Measurements from ENCODE around the gene OLFM1.

The OLFM1 gene

DNA sequence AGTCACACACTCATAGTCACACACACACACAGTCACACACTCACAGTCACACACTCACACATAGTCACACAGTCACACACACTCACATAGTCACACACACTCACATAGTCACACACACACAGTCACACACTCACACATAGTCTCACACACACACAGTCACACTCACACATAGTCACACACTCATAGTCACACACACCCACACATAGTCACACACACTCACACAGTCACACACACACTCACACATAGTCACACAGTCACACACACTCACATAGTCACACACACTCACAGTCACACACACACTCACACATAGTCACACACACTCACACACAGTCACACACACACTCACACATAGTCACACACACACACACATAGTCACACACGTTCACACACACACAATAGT, 4.1 kb downstream of the OLFM1 start:
- DNase-seq = no peak

DNA sequence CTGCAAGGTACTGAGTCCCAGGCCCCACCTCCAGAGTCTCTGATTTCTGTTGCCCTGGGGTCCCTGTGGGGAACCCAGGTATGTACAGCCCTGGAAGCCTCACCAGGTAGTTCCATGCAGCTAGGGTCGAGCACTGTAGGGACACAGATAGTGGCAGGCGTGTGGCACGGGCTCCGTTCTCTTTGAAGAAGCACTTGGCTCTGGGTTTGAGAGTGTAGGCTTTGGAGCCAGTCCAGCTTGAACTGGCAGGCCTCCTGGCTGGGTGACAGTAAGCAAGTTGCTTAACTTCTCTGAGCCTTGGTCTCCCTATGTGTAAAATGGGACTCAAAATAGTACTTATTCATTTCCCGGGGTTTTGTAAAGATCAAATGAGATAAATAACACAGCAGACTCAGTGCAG, 5.6 kb downstream of the OLFM1 start:
- DNase-seq = no peak

DNA sequence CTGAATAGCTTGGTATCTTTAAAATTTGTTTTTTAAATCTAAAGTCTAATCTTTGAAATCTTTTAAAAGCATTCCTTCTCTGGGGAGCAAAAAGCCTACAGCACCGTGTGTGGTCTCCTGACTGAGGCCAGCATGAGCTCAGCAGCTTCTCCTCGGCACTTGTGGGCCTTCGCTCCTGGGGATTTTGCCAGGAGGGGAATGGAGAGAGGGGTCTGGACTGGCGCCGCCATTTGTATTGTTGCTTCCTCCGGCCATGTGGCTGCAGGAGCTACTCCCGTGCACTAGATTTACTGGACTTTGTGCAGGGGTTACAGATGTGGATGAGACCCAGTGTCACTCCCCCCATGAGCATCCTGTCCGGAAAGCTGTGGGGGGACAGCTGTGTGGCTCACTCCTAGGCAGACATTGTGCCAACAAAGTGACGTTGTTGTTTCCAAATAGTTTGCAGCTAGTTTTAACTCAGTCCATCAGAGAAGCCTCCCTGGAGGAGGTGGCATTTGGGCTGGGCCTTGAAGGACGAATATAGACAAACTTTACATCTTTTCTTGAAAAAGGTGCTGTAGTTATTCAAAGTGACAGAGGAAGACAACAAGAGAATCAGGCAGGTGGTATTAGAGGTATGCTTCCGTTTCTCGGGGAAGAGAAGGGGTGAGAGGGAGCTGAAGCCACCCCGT, 6.6 kb downstream of the OLFM1 start:
- DNase-seq = no peak

DNA sequence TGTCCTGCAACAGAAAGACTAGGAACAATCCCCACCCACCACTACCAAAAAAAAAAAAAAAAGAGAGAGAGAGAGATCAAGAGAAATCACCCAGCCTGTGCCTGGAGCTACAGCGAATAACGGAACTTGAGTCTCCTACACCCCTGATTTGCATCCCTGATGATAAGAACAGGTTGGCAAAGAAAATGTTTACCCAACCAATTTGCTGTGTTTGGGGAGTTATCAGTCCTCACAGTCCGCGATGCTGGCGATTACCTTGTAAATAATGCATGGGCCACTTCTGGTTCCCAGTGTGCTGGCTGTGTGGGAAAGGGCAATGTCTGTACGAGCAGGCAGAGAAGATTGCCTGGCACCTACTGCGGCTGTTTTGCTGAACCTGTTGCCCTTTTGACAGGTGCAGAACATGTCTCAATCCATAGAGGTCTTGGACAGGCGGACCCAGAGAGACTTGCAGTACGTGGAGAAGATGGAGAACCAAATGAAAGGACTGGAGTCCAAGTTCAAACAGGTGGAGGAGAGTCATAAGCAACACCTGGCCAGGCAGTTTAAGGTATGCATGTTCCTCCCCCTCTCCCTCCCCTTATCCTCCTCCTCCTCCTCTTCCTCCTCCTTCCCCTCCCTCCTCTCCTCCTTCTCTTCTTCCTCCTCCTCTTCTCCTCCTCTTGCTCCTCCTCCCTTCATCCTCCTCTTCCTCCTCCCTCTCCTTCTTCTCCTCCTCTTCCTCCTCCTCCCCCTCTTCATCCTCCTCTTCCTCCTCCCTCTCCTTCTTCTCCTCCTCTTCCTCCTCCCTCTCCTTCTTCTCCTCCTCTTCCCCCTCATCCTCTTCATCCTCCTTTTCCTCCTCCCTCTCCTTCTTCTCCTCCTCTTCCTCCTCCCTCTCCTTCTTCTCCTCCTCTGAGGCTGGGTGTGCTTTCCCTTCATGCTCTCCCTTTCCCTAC, 8.3 kb downstream of the OLFM1 start:
- no peak for DNase-seq

DNA sequence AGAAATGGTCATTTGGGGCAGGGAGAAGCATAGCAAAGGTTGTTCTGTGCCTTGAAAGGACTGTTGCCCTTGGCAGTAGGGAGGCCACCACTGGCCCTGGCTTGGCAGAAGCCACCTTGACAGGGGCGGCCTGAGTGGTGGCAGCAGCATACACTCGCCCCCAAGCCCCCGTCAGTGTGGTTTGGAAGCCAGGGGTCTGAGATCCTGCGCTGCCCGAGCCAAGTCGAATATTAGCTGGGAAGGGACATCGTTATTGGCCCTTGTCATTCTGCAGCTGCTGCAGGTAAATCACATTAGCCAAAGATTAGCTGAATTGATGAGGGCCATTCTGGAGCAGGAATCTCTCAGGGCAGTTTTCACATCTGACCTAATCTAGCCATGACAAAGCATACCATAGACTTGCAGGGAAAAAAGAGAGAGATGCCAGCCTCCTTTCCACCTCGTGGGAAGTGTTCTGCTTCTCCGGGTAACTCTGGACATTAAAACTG, 9.0 kb downstream of the OLFM1 start:
- DNase-seq = no peak

DNA sequence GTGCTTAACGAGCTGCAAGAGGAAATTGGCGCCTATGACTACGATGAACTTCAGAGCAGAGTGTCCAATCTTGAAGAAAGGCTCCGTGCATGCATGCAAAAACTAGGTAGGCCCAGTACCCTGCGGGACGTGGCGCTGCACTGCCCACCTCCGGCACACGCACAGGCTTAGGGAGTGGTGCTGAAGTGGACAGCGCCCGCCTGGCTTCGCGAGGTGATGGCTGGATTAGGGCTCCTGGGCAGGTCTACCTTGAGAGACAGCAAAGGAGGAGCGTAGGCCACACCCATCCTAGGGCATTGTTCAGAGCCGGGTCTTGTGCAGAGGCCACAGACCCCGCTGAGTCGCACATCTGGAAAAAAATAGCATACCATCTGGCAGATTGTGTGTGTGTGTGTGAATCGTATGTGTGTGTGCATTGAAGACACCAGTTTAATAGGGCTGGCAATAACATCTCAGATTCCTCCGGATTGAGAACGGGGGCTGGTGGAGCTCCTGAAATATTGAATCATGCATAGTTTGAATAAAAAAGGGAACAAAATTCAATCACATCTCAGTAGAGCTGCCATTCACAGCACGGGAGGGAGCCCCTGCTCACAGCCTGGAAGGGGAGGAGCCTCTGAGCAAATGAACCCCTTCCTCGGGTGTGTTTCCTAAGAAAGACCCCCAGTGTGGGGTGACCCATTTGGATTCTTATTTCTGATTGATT, 11.1 kb downstream of the OLFM1 start:
- no peak for DNase-seq

DNA sequence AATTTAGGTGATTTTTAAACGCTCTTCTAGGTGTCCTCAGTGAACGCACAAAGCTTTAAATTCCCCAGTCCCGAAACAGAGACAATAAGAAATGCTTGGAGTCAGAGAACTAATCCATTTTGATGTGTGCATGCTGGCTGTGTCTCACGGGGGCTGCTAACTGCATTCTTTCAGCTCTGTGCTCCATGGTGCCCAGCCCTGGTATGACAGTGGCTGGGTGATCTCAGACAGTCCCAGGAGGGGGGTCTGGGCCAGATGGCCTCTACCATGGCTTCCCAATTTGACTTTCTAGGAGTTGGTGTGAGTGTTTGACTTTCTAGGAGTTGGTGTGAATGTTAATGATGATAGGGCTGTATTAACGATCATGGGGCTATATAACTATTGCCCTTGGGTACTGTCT, 12.1 kb downstream of the OLFM1 start:
- DNase-seq = no peak

DNA sequence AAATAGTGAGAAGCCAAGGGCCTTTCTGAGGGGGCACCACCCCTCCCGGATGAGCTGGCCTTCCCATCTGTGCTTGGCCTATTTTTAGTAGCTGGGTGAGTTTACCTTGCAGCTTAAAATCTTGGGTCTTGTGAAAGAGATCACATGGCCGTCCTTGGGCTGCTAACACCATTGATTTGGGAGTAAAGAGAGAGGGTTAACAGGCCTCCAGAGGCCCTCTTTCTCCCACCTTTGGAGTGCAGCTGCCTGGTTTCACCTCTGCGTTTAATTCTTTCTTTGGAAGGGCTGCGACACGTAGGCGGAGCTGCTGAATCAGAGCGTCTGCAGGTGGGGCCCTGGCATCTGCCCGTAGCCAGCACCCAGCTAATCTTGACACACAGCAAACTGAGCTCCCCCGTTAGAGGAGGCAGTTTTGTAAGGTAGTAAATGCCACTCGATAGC, 12.8 kb downstream of the OLFM1 start:
- DNase-seq = no peak

DNA sequence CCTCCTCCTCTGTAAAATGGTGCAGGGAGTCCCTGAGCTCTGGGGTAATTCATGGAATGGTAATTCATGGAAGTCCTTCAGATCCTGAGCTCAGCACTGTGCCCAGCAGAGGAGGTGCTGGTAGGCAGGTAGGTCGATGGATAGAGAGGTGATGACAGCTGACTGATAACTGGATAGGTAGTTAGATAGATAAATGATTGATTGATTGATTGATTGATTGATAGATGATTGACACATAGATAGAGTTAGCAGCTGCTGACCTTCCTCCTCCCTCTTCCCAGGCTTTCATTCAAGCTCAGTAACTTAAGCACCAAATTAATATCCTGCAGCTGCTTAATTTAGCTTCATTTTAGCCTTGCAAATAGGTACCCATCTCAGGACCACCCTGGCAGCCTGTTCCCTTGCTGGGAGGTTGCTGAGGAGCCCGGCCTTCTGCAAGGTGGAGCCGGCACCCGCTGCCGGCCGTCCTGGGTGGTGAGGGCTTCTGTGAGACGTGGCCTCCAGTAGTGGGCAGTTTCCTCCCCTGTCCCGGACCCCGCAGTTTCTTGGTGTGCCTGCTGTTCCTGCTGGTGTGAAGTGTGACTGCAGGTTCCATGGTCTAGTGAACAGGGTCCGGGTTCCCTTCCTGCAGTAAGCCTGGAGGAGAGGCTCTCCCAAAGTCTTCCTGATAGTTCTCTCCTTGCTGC, 13.4 kb downstream of the OLFM1 start:
- DNase-seq = no peak

DNA sequence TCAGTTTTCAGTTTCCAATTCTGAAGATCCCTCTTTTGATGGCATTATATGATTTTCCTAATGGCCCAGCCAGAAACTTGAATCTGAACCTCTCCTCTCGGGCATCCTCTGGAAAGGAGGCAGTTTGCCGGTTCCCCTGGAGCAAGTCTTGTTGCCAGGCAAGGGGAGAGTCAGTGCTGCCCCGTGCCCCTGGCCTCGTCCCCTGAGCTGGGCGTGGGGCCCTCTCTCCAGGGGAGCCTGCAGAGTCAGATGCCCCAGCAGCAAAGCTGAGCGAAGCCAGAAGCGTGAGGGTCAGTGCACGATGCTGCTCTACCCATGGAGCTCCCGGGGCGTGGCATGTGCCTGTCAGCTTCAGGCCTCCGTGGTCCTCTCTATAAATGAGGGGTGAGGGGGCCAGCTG, 14.0 kb downstream of the OLFM1 start:
- no peak for DNase-seq

DNA sequence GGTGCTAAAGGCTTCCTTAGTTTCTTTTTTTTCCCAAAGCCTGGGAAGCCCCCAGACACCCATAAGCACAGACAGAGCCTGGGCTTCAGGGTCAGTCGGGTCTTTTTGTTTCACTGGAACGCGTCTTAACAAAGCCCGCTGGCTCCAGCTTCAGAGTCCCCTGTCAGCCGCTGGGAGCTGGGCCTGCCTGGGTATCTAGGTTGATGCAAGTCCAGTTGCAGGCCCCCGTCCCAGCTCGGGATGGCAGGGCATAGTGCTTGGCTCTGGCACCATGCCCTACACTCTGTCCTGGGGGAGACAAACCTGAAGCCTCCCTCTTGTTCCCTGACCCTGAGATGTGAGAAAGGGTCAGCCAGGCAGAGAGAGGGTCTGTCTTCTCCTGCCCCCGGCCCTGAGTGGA, 14.5 kb downstream of the OLFM1 start:
- no peak for DNase-seq

DNA sequence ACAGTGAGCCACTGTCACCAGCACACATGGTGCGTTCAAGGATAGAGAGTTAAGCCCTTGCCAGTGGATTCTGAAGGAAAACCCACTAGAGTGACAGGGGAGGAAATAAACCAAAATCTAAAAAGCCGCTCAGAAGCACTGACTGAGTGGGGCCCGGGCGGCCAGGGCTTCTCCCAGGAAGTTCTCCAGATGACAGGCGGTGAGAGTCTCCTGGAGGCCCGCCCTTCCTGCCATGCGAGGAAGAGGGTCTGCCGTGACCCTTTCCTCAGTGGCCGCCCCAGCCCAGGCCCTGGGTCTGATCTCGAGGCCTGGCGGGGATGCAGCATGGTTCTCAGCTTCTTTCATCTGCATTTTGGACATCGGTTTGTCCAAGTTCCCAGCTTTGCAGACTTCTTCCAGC, 14.9 kb downstream of the OLFM1 start:
- no peak for DNase-seq

DNA sequence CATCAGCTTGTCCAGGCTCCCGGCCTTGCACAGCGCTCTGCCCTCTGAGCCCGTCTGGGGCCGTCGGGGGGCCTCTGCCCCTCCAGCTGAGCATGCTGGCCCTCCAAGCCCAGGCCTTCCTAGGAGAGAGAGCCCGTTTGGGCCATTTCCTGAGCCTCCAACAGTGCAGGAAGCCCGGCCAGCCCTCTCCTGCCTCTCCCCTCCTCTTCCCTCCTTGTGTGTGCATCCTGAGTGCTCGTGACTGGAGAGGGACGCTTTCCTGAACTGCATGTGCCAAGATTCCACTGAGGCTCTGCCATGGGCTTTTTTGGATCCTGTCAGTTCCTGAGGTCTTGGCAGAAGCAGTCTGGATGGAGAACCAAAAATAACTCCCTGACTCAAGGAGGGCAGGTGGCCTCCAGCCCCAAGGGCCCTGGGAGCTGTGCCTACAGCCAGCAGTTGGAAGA, 15.6 kb downstream of the OLFM1 start:
- no peak for DNase-seq

DNA sequence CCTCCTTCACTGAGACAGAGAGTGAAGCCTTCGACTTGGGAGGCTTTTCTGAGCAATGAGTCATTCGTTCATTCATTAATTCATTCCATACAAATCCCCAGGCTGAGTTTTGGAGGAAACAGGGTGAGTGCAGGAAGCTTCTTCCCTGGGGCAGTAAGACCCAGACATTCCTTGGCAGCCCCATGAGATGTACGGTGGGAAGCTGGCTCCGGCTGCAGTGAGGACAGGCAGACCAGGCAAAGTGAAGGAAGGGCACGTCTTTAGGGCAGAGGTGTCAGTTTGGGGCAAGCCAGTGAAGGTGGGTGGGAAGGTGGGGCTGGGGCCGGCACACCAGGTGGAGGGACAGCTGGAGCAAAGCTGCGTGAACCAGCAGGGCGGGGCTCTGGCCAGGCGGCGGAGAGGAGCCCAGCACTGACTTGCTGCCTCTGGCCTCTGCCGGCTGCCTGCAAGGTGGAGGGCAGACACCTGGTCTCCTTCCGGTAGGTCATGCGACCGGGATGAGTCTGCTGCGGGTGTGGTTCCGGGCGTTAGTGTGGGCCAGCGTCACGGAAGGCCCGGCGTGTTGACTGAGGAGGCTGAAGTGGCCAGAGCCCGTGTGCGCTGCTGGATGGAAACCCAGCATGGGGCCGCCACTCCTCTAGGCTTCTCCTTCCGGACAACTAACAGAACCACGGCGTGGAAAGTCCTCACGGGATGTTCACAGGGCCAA, 16.6 kb downstream of the OLFM1 start:
- no peak for DNase-seq

DNA sequence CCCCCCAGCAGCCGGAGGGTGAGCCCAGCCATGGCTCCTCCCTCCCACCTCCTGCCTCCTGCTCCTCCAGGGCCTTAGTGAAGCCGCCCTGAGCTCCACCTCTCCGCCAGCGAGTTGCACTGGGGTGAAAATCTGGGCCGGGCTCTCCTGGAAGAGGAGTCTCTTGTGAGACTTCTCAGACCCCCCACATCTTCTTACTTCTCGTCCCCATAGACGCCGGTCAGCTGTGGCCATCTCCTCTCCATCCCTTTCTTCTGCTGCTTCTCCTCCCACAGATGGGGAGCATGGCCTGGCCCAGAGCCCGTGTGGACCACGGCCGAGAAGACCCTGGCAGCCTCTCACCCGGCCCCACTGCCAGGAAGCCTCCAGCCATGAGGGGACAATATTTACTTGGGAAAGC, 17.3 kb downstream of the OLFM1 start:
- DNase-seq = no peak

DNA sequence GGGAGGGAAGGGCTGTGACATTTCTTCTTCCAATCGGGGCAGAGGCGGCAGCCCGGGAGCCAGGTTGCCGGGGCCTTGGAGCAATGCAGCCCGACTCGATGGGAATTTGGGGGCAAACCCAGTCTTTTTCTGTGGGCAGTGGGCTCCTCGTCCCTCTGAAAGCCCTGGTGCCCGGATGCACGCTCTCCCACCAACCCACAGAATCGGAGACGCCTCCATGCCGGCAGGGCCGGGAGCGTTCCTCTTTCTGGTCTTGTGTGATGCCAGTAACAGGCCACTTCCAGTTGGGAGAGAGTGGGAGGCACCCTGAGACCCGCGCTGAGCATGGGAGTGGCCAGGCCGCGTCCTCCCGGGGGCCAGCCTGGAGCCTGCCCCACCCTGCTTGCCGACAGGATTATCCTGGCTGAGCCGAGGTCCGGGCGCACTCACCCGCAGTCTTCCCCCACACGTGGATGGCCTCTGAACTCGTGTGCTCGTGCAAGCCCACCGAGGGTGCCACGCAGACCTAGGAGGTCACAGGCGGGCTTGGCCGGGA, 17.8 kb downstream of the OLFM1 start:
- DNase-seq = no peak

DNA sequence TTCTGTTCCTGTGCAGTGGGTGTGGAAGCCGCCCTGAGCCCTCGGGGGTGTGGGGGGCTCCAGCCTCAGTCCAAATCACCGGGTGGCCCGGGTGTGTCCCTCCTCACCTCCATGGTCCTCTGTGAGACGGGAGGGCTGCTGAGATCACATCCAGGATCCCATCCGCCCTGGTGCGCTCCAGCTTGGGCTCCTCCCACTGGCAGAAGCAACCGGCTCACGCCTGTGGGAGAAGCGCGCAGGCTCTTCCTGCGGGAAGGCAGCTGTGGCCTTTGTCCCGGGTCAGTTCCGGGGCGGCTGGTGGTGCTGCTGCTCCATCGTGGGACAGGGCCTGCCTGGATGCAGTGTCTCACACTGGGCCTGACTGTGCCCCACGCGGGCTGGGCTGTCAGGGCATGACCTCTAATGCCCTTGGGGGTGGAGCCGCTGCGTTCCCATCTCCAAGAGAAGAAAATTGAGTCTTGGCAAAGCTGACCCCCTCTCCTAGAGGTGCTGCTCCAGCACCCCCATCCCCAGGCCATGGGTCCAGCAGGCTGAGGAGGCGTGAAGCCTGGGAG, 18.5 kb downstream of the OLFM1 start:
- DNase-seq = no peak

DNA sequence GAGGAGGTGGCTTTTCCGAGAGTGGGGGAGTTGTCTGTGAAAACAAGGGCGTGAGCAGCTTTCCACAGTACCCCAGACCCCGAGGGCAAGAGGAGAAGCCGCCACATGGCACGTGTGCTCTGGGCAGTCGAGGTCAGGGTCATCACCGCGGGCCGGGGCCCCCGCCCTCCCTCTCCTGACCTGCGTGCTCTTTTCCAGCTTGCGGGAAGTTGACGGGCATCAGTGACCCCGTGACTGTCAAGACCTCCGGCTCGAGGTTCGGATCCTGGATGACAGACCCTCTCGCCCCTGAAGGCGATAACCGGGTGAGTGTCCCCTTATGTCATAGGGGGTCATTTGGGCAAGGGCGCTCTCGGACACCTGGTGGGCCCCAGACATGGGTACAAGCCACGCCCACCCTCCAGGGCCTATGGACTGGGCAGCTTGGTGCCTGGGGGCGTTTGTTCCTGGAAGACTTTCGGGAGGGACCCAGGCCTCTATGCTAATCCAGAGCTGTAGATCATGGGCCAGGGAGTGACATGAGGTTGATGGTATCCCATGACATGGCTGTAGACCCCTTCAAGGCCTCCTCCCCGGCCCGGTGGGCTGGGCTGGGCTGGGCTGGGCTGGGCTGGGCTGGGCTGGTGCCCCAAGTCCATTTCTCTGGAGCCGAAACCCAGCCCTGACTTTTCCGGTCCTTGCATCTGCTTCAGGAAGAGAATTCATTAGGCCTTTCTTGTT, 19.2 kb downstream of the OLFM1 start:
- DNase-seq = no peak

DNA sequence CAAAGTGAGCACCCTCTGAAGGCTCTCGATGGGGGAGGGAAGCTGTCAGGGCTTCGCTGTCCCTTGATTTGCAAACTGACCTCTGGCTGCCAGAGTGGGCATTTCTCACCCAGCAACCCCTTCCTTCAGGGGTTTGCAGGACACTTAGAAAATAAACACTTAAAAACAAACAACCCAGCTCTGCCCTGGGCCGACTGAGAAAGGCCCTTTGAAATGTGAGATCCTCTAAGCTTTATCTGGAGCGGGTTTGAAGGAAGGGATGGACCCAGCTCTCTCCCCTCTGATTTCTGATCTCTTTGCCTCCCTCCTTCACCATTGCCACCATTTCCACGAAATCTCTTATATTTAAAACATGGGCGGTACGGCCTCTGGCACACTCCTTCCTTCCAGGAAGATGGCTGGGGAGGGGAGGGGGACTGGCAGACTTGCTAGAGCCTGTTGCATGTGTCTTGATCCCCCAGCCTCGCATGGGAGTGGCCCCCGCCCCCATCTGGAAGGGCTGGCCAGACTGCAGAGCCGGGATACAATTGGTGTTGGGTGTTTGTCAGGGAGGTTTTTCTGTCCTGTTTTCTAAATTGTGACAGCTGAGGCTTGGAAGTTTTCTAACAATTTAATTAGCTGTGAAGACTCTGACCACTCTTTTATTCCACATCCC, 20.2 kb downstream of the OLFM1 start:
- DNase-seq = no peak

DNA sequence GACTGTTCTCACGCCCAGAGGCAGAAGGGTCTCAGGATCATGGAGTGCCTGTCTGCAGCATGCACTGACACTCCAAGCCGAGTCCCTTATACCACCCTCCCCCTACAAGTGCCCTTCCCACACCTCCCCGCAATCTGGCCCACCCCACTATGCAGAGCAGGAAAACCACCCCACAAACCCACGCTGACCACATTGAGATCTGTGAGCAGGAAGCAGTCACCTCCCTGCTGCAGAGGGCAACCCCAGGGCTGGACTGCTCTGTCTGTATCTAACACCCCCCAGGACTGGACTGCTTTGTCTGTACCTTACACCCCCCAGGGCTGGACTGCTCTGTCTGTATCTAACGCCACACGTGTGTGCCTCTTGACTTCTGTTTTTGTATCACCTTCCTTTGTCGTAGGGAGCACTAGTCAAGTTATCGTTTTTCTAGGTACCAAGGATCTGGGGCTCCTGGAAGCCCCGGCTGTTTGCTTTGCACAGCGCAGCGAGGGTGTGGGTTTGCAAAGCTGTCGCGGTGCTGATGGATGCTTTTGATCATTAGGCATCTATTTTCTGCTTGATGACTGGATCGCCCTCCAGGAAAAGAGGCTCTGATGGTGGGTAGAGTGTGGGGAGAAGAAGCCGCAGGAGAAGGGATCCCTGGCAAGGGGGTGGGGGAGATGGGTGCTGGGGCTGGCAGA, 21.5 kb downstream of the OLFM1 start:
- no peak for DNase-seq

All from activated naive CD4-positive, alpha-beta T cell treated with anti-CD3 and anti-CD28 coated beads, Interleukin-2, amount 50 U/mL, for 16 hours (primary cell).